SU-DHL-6 (cell line): ENCODE data around the gene DIS3L2.
"Not testable (repeated sequence)": the region's sequence is repeated elsewhere in the genome, so short reads cannot be mapped to it uniquely, and the experiment has no call there.

Source experiments
- CTCF ChIP-seq: fragments of 200-600 bp; sonication (generic); IDR thresholded peaks from one replicate; pipeline ENCODE4 v1.5.1; 2017; ENCODE audit warnings: antibody characterized with exemption, mild to moderate bottlenecking, low read length, moderate library complexity; ENCODE audit not compliant: insufficient read depth, poor library complexity, severe bottlenecking
- EZH2phosphoT487 ChIP-seq: fragments of 200-600 bp; sonication (generic), shearing (Covaris generic); conservative IDR thresholded peaks from 2 replicates; pipeline ENCODE4 v1.6.1; 2018; ENCODE audit warnings: mild to moderate bottlenecking, antibody characterized with exemption, low read length, moderate library complexity, mixed read lengths

- not testable (repeated sequence) for TF ChIP-seq CTCF, EZH2phosphoT487
Observed at GRCh38 chr2:232366461-232366860, 404.9 kb downstream of the DIS3L2 start.
